H9 (cell line): ENCODE results near the gene F2. TPM values are rescaled to one million over a fixed set of nuclear protein-coding genes. Genes with fewer than 3 reads are reported as not detected.

ENCODE experiments used
- DNase-seq: peaks from one replicate; pipeline ENCODE4 v3.0.0-alpha.2; 2017
- H2AFZ ChIP-seq: one replicate; pipeline ENCODE4 v1.6.1; 2013; ENCODE audit warnings: mild to moderate bottlenecking, low read length, control low read depth, moderate library complexity
- H2AK5ac ChIP-seq: 2 replicates; pipeline ENCODE4 v1.6.1; 2013; ENCODE audit warnings: low read length, control low read depth, mixed read lengths; ENCODE audit not compliant: insufficient read length
- H2BK120ac ChIP-seq: one replicate; pipeline ENCODE4 v1.6.1; 2013; ENCODE audit warnings: low read depth, mild to moderate bottlenecking, low read length, control low read depth, inconsistent platforms; ENCODE audit not compliant: poor library complexity, severe bottlenecking
- H2BK12ac ChIP-seq: 2 replicates; pipeline ENCODE4 v1.6.1; 2013; ENCODE audit warnings: low read length, control low read depth, mixed read lengths, low read depth; ENCODE audit not compliant: insufficient read length
- H2BK15ac ChIP-seq: 2 replicates; pipeline ENCODE4 v1.6.1; 2013; ENCODE audit warnings: low read depth, low read length, control low read depth
- H2BK20ac ChIP-seq: one replicate; pipeline ENCODE4 v1.6.1; 2013; ENCODE audit warnings: low read depth, mild to moderate bottlenecking, low read length, control low read depth, inconsistent platforms; ENCODE audit not compliant: poor library complexity, severe bottlenecking
- H2BK5ac ChIP-seq: 2 replicates; pipeline ENCODE4 v1.6.1; 2013; ENCODE audit warnings: low read length, control low read depth, mixed read lengths; ENCODE audit not compliant: insufficient read length
- H3K14ac ChIP-seq: 2 replicates; pipeline ENCODE4 v1.6.1; 2013; ENCODE audit warnings: low read length, control low read depth; ENCODE audit not compliant: insufficient read depth
- H3K18ac ChIP-seq: 2 replicates; pipeline ENCODE4 v1.6.1; 2013; ENCODE audit warnings: low read depth, mild to moderate bottlenecking, mixed read lengths, low read length, control low read depth; ENCODE audit not compliant: insufficient read length
- H3K23ac ChIP-seq: 2 replicates; pipeline ENCODE4 v1.6.1; 2013; ENCODE audit warnings: low read length, control low read depth, mixed read lengths, low read depth; ENCODE audit not compliant: insufficient read length
- H3K23me2 ChIP-seq: 2 replicates; pipeline ENCODE4 v1.6.1; 2013; ENCODE audit warnings: low read depth, mild to moderate bottlenecking, mixed read lengths, low read length, control low read depth; ENCODE audit not compliant: insufficient read length, poor library complexity, severe bottlenecking
- H3K27ac ChIP-seq: 2 replicates; pipeline ENCODE4 v1.5.1; 2013; ENCODE audit warnings: low read length, control low read depth, mixed read lengths, low read depth; ENCODE audit not compliant: insufficient read length
- H3K27me3 ChIP-seq: 2 replicates; pipeline ENCODE4 v1.6.1; 2013; ENCODE audit warnings: low read length, control low read depth, inconsistent platforms; ENCODE audit not compliant: insufficient read depth
- H3K4ac ChIP-seq: 2 replicates; pipeline ENCODE4 v1.6.1; 2013; ENCODE audit warnings: low read depth, mild to moderate bottlenecking, control low read depth, inconsistent platforms, low read length, moderate library complexity
- H3K4me1 ChIP-seq: 2 replicates; pipeline ENCODE4 v1.6.1; 2013; ENCODE audit warnings: low read length, control low read depth, inconsistent platforms; ENCODE audit not compliant: insufficient read depth
- H3K4me2 ChIP-seq: 2 replicates; pipeline ENCODE4 v1.6.1; 2013; ENCODE audit warnings: low read length, control low read depth, mixed read lengths; ENCODE audit not compliant: insufficient read length, insufficient read depth
- H3K56ac ChIP-seq: 2 replicates; pipeline ENCODE4 v1.6.1; 2013; ENCODE audit warnings: low read depth, mild to moderate bottlenecking, mixed read lengths, low read length, control low read depth; ENCODE audit not compliant: insufficient read length
- H3K79me1 ChIP-seq: 2 replicates; pipeline ENCODE4 v1.6.1; 2013; ENCODE audit warnings: low read depth, mild to moderate bottlenecking, moderate library complexity, low read length, control low read depth, inconsistent platforms; ENCODE audit not compliant: insufficient read depth, poor library complexity, severe bottlenecking
- H3K79me2 ChIP-seq: 2 replicates; pipeline ENCODE4 v1.6.1; 2013; ENCODE audit warnings: low read length, control low read depth, inconsistent platforms; ENCODE audit not compliant: insufficient read depth
- H3K9ac ChIP-seq: 2 replicates; pipeline ENCODE4 v1.6.1; 2013; ENCODE audit warnings: low read length, control low read depth, mixed read lengths; ENCODE audit not compliant: insufficient read length; ENCODE audit errors: extremely low read depth
- H3K9me3 ChIP-seq: one replicate; pipeline ENCODE4 v1.6.1; 2013; ENCODE audit warnings: low read depth, low read length, inconsistent platforms; ENCODE audit not compliant: control insufficient read depth
- H3T11ph ChIP-seq: one replicate; pipeline ENCODE4 v1.6.1; 2013; ENCODE audit warnings: mild to moderate bottlenecking, low read length, control low read depth, inconsistent platforms
- H4K20me1 ChIP-seq: one replicate; pipeline ENCODE4 v1.6.1; 2013; ENCODE audit not compliant: control insufficient read depth, insufficient read length, insufficient read depth
- H4K5ac ChIP-seq: 2 replicates; pipeline ENCODE4 v1.6.1; 2013; ENCODE audit warnings: low read depth, mild to moderate bottlenecking, mixed read lengths, low read length, control low read depth; ENCODE audit not compliant: insufficient read length
- H4K8ac ChIP-seq: replicated peaks from 2 replicates; pipeline ENCODE4 v1.6.1; 2013; ENCODE audit warnings: low read length, control low read depth, mixed read lengths, low read depth; ENCODE audit not compliant: insufficient read length
- H4K91ac ChIP-seq: 2 replicates; pipeline ENCODE4 v1.6.1; 2013; ENCODE audit warnings: low read depth, mild to moderate bottlenecking, moderate library complexity, mixed read lengths, low read length, control low read depth; ENCODE audit not compliant: insufficient read length
- H3K27ac Mint-ChIP-seq, 3 experiments: 2 replicates in 2 of 3; 3 replicates in 1 of 3; pipeline ENCODE4 v1.8.0; 2020 to 2021; ENCODE audit warnings: mixed read lengths in 3 of 3, mild to moderate bottlenecking in 1 of 3, moderate library complexity in 1 of 3
- H3K27me3 Mint-ChIP-seq: 2 replicates; pipeline ENCODE4 v1.8.0; 2021; ENCODE audit warnings: low read depth, mild to moderate bottlenecking, moderate library complexity, mixed read lengths
- H3K36me3 Mint-ChIP-seq, 3 experiments: 2 replicates in 2 of 3; 3 replicates in 1 of 3; pipeline ENCODE4 v1.8.0; 2020 to 2021; ENCODE audit warnings: low read depth in 3 of 3, mixed read lengths in 3 of 3; ENCODE audit not compliant: insufficient read depth in 1 of 3
- H3K4me1 Mint-ChIP-seq, 2 experiments: 2 replicates each; pipeline ENCODE4 v1.8.0; 2020; ENCODE audit warnings: mixed read lengths in 2 of 2
- H3K4me3 Mint-ChIP-seq, 2 experiments: 2 replicates in 1 of 2; 3 replicates in 1 of 2; pipeline ENCODE4 v1.8.0; 2020 to 2021; ENCODE audit warnings: mild to moderate bottlenecking in 2 of 2, mixed read lengths in 2 of 2, moderate library complexity in 1 of 2
- H3K9me3 Mint-ChIP-seq, 2 experiments: 2 replicates in 1 of 2; 3 replicates in 1 of 2; pipeline ENCODE4 v1.8.0; 2020; ENCODE audit warnings: mild to moderate bottlenecking in 2 of 2, mixed read lengths in 2 of 2, moderate library complexity in 1 of 2
- CTCF ChIP-seq: fragments of 200-600 bp; sonication (generic); conservative IDR thresholded peaks from 3 replicates; pipeline ENCODE4 v1.8.0; 2021; ENCODE audit warnings: antibody characterized with exemption, mild to moderate bottlenecking
- WGBS: extraction: QIAGEN DNeasy Blood & Tissue Kit; methylation state at CpG from one replicate; pipeline ENCODE4 v1.1.7; 2013; ENCODE audit warnings: missing lambda C conversion rate, low lambda C conversion rate, mixed read lengths; ENCODE audit not compliant: insufficient read length; ENCODE audit errors: extremely low coverage; 5-methylcytosine and 5-hydroxymethylcytosine counted together
- total RNA-seq: library from RNA; stranded (reverse); gene quantifications from 2 replicates; pipeline ENCODE4 v1.2.1, GENCODE V29; 2021

The F2 gene
- total RNA-seq, 1 experiment from 2014 or later: not detected

- no peak overlapping the region for H2BK5ac ChIP-seq
- peaks cover 42 to 86% (median 83%) of the 10 kb centered on the region in 3 experiments; a peak in 6 of 7 replicates for H3K36me3 Mint-ChIP-seq
- no peak overlapping the region for H3K23ac ChIP-seq
- no CpG with 5 or more reads among the region's 4 CpGs for WGBS
- H3K4me1 Mint-ChIP-seq: peaks cover 14 to 17% of the 10 kb centered on the region in 2 experiments
- no peaks in the 10 kb centered on the region for H3K9me3 Mint-ChIP-seq
- no peak for TF ChIP-seq CTCF
- no peak overlapping the region for H3K9ac ChIP-seq
- H4K8ac ChIP-seq: no peak overlapping the region
- H2BK20ac ChIP-seq: no peak overlapping the region
- H4K20me1 ChIP-seq: no peaks in the 10 kb centered on the region
- no peak overlapping the region for H2BK12ac ChIP-seq
- H3K27me3 Mint-ChIP-seq: no peaks in the 10 kb centered on the region
- H2BK120ac ChIP-seq: no peak overlapping the region
- H3K4me2 ChIP-seq: no peak overlapping the region
- no peaks in the 10 kb centered on the region for H3K79me2 ChIP-seq
- H2AK5ac ChIP-seq: no peak overlapping the region
- no peak for DNase-seq
- no peaks in the 10 kb centered on the region for H3K79me1 ChIP-seq
- H2AFZ ChIP-seq: no peak overlapping the region
- H3K56ac ChIP-seq: no peak overlapping the region
- H3K27ac ChIP-seq: no peak overlapping the region
- H4K5ac ChIP-seq: no peak overlapping the region
- no peak overlapping the region for H3T11ph ChIP-seq
- H3K27ac Mint-ChIP-seq: peak overlapping the region in 2 of 3 experiments; percentile 17 to 37; a peak in 1 of 7 replicates
- H3K18ac ChIP-seq: no peak overlapping the region
- no peaks in the 10 kb centered on the region for H3K27me3 ChIP-seq
- H3K4ac ChIP-seq: no peak overlapping the region
- no peaks in the 10 kb centered on the region for H3K9me3 ChIP-seq
- no peaks in the 10 kb centered on the region for H3K23me2 ChIP-seq
- H3K4me3 Mint-ChIP-seq: no peak overlapping the region
- no peak overlapping the region for H4K91ac ChIP-seq
- H2BK15ac ChIP-seq: no peak overlapping the region
- H3K14ac ChIP-seq: no peak overlapping the region
- no peaks in the 10 kb centered on the region for H3K4me1 ChIP-seq
Observed at GRCh38 chr11:46761807-46762206, 42.8 kb downstream of the F2 start.
